GM18526 (cell line): ENCODE results near the gene GPC1.

Experiments
- POLR2A ChIP-seq: IDR thresholded peaks from 3 replicates; pipeline ENCODE4 v1.6.1; 2011; ENCODE audit not compliant: insufficient read length; ENCODE audit errors: extremely low read depth

The GPC1 gene

DNA sequence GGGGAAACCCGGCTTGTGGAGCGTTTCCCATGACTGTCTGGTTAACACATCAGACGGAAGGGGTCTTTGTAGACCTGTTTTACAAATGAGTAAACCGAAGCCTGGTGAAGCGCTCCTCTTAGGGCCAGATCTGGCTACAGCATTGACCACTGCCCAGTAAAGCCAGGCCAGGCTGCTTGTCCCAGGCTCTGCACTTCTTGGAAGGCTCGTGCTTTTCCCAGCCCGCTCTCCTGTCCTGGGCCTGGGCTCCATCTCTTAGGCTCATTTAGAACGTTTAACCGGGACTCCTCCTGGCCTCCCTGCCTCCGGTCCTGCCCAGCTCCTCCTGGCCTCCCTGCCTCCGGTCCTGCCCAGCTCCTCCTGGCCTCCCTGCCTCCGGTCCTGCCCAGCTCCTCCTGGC, 4.8 kb downstream of the GPC1 start:
- no peak for TF ChIP-seq POLR2A

DNA sequence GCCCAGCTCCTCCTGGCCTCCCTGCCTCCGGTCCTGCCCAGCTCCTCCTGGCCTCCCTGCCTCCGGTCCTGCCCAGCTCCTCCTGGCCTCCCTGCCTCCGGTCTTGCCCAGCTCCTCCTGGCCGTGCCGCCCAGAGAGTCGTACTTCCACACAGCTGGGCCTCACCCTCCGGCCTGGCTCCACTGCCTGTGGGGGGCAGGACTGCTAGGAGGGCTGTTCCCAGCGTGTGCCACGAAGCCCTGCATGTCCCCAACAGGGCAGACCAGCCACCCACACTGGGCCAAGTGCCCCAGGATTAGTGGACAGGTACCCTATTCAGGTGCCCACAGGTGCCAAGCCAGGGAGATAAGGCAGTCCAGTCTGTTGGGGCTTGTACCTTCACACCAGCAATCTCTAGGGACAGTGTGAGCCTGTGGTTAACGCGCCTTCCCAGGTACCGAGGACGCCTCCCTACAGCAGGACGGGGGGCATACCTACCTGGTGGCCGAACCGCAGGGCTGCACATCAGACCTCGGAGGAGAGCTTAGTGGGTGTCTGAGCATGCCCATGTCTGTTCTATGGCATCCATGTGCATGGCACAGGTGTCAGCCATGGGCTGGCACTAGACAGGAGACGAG, 5.3 kb downstream of the GPC1 start:
- no peak for TF ChIP-seq POLR2A

DNA sequence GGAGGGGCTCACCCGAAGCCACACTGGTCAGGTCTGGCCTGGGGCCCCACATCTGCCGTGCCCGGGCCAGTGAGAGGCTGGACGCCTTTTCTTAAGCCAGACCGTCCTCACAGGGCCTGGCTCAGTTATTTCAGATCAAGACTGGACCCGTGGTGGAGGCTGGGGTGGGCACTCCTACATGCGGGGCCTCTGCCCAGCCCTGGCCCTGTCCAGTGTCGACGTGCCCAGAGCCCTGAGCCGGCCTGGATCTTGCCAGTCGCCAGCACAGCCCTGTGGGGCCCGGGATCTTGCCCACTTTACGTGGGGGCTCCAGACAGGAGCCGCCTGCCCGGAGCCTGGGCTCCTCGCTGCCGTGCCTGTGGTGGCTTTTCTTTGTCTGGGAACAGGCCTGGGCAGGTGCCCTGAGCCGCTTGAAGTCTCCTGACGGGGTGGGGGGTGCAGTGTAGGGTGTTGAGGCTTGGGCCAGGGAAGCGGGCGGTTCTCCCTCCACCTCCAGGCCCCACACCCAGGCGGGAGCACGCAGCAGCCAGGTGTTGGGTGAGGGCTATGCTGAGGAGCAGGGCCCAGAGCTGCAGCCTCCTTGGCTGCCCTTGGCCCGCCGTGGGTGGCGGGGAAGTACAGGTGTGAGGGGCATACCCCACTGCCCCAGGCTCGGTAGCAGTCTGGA, 6.0 kb downstream of the GPC1 start:
- no peak for TF ChIP-seq POLR2A

DNA sequence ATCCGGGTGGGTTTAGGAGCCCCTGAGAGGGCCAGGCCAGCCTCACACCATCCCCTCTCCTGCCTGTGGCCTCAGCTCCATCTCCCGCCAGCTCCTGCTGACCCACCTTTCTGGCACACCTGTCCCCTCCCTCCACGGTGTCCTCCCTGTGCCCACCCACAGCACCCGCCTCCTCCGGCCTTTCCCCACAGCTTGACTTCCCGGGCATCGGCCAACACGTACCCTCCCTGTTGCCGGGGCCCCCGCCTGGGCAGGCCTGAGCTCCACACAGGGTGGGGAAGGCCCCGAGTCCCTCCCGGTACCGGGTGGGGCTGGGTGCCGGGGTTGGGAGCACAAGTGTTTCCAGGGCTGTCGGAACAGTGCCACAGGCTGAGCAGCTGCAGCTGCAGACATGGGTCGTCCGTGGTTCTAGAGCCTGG, 6.5 kb downstream of the GPC1 start:
- no peak for TF ChIP-seq POLR2A

DNA sequence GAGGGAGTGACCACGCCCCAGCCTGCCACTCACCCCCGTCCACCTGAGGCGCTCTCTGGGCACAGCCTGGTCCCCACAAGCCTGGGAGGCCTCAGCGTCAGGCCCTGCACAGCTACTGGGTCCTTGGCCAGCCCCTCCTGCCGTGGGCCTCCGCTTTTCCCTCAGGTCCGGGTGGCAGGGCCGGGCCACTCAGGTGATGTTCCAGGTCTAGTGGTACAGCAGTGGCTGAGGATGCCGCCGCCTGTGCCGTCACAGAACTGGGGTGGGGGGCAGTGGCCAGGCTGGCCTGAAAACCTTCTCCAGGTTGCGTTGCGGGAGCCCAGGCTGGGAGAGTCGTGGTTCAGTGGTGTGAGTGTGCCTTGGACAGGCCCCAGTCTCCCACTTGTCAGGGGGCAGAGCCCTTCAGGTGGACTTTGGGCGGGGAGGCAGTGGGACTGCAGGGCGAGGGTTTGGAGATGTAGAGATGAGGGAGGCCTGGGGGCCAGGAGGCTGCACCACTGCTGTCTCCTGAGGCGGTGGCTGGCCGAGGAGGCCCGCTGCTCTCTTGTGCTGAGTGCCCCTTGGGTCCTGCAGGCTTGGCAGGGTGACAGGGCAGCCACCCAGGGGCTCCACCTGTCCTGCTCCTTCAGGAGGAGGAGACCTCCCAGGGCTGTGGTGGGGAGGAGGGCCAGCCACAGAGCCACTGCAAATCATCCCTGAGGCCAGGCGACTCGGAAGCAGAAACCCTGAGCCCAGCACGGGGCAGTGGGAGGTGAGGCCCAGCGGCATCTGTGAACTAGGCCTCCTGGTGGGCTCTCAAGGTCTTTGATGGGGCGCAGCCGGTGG, 7.6 kb downstream of the GPC1 start:
- no peak for TF ChIP-seq POLR2A

DNA sequence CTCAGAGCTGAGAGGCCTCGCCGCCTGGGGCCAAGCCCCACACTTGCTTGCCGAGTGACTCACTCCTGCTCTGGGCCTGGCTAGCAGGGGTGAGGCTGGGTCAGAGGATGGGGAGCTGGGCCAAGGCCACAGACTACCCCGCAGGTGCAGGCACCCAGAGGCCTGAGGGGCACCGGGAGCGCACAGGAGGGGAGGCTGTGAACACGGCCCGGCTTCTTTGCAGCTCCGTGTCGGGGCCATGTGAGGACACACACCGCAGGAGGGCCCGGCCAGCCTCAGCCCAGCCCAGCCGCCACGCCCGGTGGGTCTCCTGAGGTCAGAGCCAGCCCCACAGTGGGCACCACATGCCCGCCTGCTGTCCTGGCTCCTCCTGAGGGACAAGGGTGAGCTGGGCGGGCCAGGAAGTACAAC, 8.4 kb downstream of the GPC1 start:
- no peak for TF ChIP-seq POLR2A

DNA sequence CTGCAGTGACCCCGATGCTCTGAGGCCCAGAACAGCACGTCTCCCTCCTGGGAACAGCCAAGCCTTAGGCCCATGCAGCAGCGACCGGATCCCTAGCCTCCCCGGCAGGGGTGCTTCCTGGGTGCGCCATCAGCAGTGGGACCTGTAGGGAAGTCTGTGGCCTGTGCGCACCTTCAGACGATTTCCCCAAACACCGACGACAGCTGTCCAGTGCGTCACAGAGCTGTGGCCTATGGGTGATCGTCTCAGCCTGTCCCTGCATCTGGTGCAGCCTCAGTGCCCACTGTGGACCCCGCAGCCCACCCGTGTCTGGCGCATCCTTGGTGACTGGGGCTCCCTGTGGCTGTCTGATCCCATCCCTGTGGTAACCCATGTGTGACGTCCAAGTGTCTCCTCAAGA, 9.0 kb downstream of the GPC1 start:
- no peak for TF ChIP-seq POLR2A

DNA sequence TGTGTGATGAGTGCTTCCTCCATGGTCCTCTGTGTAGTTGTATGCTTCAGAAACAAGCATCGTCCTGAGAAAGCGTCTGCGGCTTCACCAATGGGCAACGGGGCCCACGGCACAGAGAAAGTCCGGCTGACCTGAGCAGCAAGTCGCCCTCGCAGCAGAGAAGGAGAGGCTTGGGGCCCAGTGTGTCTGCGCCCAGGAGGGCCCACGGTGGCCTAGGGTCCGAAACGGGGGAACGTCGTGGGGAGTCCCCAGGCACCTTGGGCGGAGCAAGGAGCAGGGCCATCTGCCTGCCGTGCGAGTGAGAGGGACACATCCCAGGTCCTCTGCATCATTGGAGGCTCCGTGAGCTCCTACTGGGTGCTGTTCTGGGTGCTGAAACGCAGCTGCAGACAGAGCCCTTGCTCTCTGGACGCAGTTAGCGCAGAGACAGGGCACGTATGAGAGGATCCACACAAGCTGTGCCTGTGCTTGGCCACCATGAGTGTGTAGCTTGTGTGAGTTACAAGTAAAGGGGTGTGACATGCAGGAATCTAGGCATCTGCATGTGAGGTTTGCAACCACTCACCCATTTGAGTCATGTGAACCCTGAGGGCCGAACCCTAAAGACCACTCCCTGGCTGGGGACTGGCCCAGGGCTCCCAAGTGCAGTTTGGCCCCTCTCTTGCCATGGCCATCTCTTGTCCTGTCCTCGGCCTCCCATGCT, 10.6 kb downstream of the GPC1 start:
- no peak for TF ChIP-seq POLR2A

DNA sequence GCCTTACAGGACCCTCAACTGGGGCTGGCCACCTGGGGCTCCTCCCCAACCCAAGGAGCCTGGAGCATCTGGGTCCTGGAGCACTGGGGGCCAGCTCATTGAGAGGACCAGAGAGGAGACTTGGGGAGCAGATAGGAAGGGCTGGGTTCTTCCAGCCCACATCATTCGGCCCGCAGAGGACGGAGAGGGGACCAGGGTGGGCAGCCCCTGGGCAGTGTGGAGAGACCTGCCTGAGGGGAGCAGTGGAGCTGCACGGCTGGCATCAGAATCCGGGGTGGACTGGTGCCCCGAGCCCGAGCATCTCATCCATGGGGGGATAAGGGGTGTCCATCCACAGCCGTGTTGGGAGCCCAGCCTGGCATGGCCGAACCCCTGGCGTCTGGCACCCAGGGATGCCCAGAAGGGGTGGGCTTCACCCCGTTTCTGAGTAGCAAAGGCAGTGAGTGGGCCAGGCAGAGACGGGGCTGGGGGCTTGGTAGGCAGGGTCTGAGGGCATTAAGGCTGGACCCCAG, 11.3 kb downstream of the GPC1 start:
- TF ChIP-seq POLR2A, result no peak

DNA sequence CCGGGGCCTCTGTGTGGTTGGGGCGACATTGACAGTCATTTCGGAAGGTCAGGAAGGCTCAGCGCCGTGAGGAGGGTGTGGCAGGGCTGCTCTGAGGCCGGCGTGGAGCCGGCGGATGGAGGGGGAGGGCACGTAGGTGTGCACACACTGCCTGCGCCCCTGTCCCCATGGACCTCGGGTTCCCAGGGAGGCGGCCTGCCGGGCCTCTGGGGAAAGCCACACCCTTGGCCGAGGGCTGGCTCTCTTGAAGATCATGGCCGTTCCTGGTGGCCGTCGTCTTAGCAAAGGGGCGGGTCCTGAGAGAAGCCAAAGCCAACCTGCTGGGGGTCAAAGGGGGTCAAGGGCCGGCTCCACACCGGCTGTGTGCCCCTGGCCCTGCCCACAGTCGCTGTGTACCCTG, 11.9 kb downstream of the GPC1 start:
- no peak for TF ChIP-seq POLR2A

DNA sequence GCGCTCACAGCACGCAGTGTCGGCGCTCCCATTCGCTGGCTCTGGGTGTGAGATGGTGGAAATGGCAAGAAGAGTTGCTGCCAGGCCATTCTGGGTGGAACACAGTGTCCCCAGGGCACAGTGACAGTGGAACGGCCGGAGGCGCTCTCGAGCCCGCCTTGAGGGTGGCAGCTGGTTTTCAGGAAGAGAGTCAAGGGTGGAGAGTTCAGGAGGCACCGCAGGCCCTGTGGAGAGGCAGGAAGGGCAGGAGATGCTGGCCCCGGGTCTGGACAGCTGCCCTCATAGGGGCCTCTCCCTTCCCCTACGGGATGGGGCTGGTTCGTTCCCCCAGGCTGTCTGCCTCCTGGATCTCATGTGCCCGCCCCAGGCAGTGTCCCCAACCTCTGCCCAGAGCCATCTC, 12.5 kb downstream of the GPC1 start:
- TF ChIP-seq POLR2A, result no peak

DNA sequence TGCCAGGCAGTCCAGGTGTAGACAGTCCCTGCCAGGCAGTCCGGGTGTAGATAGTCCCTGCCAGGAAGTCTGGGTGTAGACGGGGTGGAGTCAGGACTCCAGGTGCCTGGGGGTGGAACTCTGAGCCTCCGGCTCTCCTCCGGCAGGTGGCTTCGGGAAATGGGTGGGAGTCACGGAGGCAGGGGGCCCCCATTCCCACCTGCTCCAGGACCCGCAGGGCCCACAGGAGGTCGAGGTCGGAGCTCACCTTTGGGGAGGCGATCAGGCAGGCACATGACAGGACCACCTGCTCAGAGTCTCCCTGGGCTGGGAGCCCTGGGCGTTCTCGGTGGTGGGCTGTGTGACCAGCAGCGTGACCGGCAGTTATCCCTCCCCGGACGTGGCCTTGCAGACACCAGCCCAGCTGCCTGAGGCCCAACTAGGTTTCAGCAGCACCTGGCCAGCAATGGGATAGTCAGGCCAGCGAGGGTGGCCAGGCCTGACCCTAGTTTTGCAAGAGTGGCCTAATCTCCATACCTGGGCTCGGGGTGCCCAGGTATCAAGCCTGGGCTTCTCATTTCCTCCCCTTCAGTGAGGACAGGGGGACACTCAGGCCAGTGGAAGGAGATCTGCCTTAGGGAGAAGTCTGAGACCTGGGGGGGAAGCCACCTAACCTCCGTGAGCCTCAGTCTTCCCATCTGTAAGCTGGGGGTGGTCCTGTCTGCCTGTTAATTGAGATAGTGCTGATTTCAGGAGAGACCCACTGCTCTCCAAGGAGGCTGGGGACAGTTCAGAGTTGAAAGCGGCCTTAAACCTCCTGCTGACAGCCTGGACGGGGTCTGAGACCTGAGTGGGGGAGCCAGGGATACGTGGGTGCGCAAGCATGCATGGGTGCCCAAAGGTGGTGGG, 13.2 kb downstream of the GPC1 start:
- TF ChIP-seq POLR2A, result no peak

DNA sequence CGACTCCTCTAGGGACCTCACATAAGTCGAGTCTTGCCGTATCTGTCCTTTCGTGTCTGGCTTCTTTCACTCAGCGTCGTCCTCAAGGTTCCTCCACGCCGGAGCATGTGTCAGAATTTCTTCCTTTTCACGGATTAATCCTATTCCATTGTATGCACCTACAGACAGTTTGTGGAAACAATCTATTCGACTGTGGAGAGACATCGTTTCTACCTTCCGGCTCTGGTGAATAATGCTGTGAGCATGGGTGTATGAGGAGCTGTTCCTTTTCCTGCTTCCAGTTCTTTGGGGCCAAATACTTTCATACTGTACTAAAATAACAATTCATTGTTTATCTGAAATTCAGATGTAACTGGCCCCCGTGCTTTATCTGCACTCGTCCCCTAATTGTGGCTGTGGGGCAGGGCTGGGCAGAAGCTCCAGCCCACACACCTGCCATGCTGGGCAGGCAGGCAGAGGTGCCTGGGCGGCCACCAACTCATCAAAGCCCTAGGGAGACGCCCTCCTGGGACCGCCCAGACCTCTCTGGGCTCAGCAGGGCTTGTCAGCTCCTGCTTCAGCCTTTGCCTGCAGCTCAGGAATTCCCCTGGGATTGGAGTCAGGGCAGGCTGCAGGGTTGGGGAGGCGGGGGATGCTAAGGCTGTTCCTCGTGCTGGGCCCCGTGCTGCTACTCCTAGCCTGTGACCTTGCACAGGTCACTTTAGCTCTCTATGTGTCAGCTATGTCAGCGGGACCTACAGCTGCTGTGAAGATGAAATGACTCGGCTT, 14.5 kb downstream of the GPC1 start:
- no peak for TF ChIP-seq POLR2A
